Neural progenitor cell (in vitro differentiated cells): Measurements from ENCODE around the gene CAPRIN1. TPM values are rescaled to one million over a fixed set of nuclear protein-coding genes. Genes with fewer than 3 reads are reported as not detected.

Experiments used
- DNase-seq: peaks from one replicate; pipeline ENCODE4 v3.0.0-alpha.2; 2016; ENCODE audit warnings: low spot score
- H2AFZ ChIP-seq: fragments of 200-600 bp; sonication (generic); replicated peaks from 2 replicates; pipeline ENCODE4 v1.6.1; 2016; ENCODE audit warnings: antibody characterized with exemption
- H3F3A ChIP-seq: fragments of 200-600 bp; sonication (generic); 2 replicates; pipeline ENCODE4 v1.6.1; 2016; ENCODE audit warnings: antibody characterized with exemption, low read depth
- H3K27ac ChIP-seq: fragments of 200-600 bp; sonication (generic); 2 replicates; pipeline ENCODE4 v1.5.1; 2016; ENCODE audit warnings: mild to moderate bottlenecking
- H3K27me3 ChIP-seq: fragments of 200-600 bp; sonication (generic); 2 replicates; pipeline ENCODE4 v1.6.1; 2016; ENCODE audit warnings: mild to moderate bottlenecking, moderate library complexity
- H3K36me3 ChIP-seq: fragments of 200-600 bp; sonication (generic); 2 replicates; pipeline ENCODE4 v1.5.1; 2016
- H3K4me1 ChIP-seq: fragments of 200-600 bp; sonication (generic); 2 replicates; pipeline ENCODE4 v1.6.1; 2016; ENCODE audit warnings: mixed run types
- H3K4me2 ChIP-seq: fragments of 200-600 bp; sonication (generic); 2 replicates; pipeline ENCODE4 v1.6.1; 2016
- H3K4me3 ChIP-seq: fragments of 200-600 bp; sonication (generic); 2 replicates; pipeline ENCODE4 v1.5.1; 2016
- H3K79me2 ChIP-seq: fragments of 200-600 bp; sonication (generic); 2 replicates; pipeline ENCODE4 v1.6.1; 2016; ENCODE audit warnings: low read depth
- H3K9ac ChIP-seq: fragments of 200-600 bp; sonication (generic); 2 replicates; pipeline ENCODE4 v1.6.1; 2016
- H3K9me3 ChIP-seq: fragments of 200-600 bp; sonication (generic); 2 replicates; pipeline ENCODE4 v1.5.1; 2016; ENCODE audit warnings: low read depth
- H4K20me1 ChIP-seq: fragments of 200-600 bp; sonication (generic); 2 replicates; pipeline ENCODE4 v1.6.1; 2016; ENCODE audit warnings: low read depth
- H3K27ac Mint-ChIP-seq: 3 replicates; pipeline ENCODE4 v1.8.0; 2021; ENCODE audit warnings: mixed read lengths
- H3K27me3 Mint-ChIP-seq: 2 replicates; pipeline ENCODE4 v1.8.0; 2022; ENCODE audit warnings: low read depth, mild to moderate bottlenecking, inconsistent platforms, moderate library complexity, mixed read lengths; ENCODE audit not compliant: insufficient read depth
- H3K36me3 Mint-ChIP-seq: 3 replicates; pipeline ENCODE4 v1.8.0; 2021; ENCODE audit warnings: mixed read lengths
- H3K4me1 Mint-ChIP-seq: 3 replicates; pipeline ENCODE4 v1.8.0; 2021; ENCODE audit warnings: mixed read lengths
- H3K4me3 Mint-ChIP-seq: 3 replicates; pipeline ENCODE4 v1.8.0; 2021; ENCODE audit warnings: mild to moderate bottlenecking, moderate library complexity, mixed read lengths
- H3K9me3 Mint-ChIP-seq: 3 replicates; pipeline ENCODE4 v1.8.0; 2020; ENCODE audit warnings: mixed read lengths
- CTCF ChIP-seq: fragments of 200-600 bp; sonication (generic); IDR thresholded peaks from 2 replicates; pipeline ENCODE4 v1.5.1; 2017; ENCODE audit warnings: antibody characterized with exemption, mild to moderate bottlenecking
- EZH2 ChIP-seq: fragments of 200-600 bp; sonication (generic); IDR thresholded peaks from 2 replicates; pipeline ENCODE4 v1.6.1; 2017; ENCODE audit warnings: antibody characterized with exemption, mild to moderate bottlenecking, moderate library complexity
- EZH2phosphoT487 ChIP-seq: fragments of 200-600 bp; sonication (generic); IDR thresholded peaks from 2 replicates; pipeline ENCODE4 v1.6.1; 2017; ENCODE audit warnings: antibody characterized with exemption
- total RNA-seq: library from RNA; depleted of rRNA; stranded (reverse); fragments of >200 nt; gene quantifications from 2 replicates; pipeline ENCODE4 v1.2.3, GENCODE V29; 2015; ENCODE audit warnings: low replicate concordance

The CAPRIN1 gene
- total RNA-seq, 1 donor from 2014 or later, result 498 TPM

DNA sequence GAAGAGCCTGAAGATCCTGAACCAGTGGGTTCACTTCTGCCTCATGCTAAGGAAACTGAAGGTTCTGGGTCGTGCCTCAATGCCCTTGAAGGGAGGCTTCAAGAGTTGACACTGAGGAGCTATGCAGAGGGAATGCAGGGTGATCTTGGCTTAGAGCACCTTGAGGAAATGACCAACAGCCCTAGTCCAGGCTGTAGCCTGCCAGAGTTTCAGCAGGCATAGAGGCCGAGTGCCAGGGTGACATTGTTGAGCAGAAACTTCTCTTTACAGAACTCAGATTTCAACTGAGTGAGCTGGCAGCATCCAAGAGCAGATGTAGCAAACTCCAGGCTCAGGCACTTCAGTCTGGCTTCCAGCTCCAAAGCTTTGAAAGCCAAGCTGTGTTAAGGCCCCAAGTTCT lies 23.1 kb upstream of the CAPRIN1 start:
- Mint-ChIP-seq H3K9me3 (no peaks in the 10 kb centered on the region), H3K36me3 (no peaks in the 10 kb centered on the region), H3K4me1 (peaks cover 19% of the 10 kb centered on the region), H3K27ac (peak overlapping the region; percentile 31), H3K4me3 (peak overlapping the region; percentile 35), H3K27me3 (no peaks in the 10 kb centered on the region)
- no peaks in the 10 kb centered on the region for H3K9me3 ChIP-seq
- peaks cover 3% of the 10 kb centered on the region for H3F3A ChIP-seq
- H3K4me3 ChIP-seq, result no peak overlapping the region
- H3K4me1 ChIP-seq, result peaks cover 9% of the 10 kb centered on the region
- no peak overlapping the region for H2AFZ ChIP-seq
- no peak overlapping the region for H3K27ac ChIP-seq
- H3K9ac ChIP-seq, result no peak overlapping the region
- no peaks in the 10 kb centered on the region for H3K27me3 ChIP-seq
- TF ChIP-seq CTCF (no peak), EZH2phosphoT487 (no peak), EZH2 (no peak)
- H3K4me2 ChIP-seq, result no peak overlapping the region
- no peaks in the 10 kb centered on the region for H3K79me2 ChIP-seq
- no peak for DNase-seq
- no peaks in the 10 kb centered on the region for H3K36me3 ChIP-seq
- no peaks in the 10 kb centered on the region for H4K20me1 ChIP-seq

GRCh38 chr11:34029176-34029575 lies 22.4 kb upstream of the CAPRIN1 start:
- H3K36me3 Mint-ChIP-seq, result no peaks in the 10 kb centered on the region
- no peak overlapping the region for H3K4me3 Mint-ChIP-seq
- peaks cover 3% of the 10 kb centered on the region for H3K27me3 Mint-ChIP-seq

GRCh38 chr11:34030382-34030781 lies 21.1 kb upstream of the CAPRIN1 start:
- H4K20me1 ChIP-seq, result no peaks in the 10 kb centered on the region
- no peak for DNase-seq
- Mint-ChIP-seq H3K4me1 (peaks cover 19% of the 10 kb centered on the region), H3K27me3 (peaks cover 3% of the 10 kb centered on the region), H3K4me3 (no peak overlapping the region), H3K27ac (no peak overlapping the region), H3K36me3 (no peaks in the 10 kb centered on the region), H3K9me3 (no peaks in the 10 kb centered on the region)
- peaks cover 3% of the 10 kb centered on the region for H3F3A ChIP-seq
- TF ChIP-seq EZH2, result no peak
- TF ChIP-seq EZH2phosphoT487, result no peak
- TF ChIP-seq CTCF, result no peak
- no peak overlapping the region for H3K4me3 ChIP-seq
- H3K9me3 ChIP-seq, result no peaks in the 10 kb centered on the region
- no peak overlapping the region for H2AFZ ChIP-seq
- H3K27me3 ChIP-seq, result no peaks in the 10 kb centered on the region
- no peak overlapping the region for H3K27ac ChIP-seq
- no peak overlapping the region for H3K9ac ChIP-seq
- H3K36me3 ChIP-seq, result no peaks in the 10 kb centered on the region
- H3K4me1 ChIP-seq, result peaks cover 9% of the 10 kb centered on the region
- H3K79me2 ChIP-seq, result no peaks in the 10 kb centered on the region
- no peak overlapping the region for H3K4me2 ChIP-seq

More at GRCh38 chr11:34029176-34029575, 22.4 kb upstream of the CAPRIN1 start:
- Mint-ChIP-seq H3K4me1 (peaks cover 19% of the 10 kb centered on the region), H3K9me3 (no peaks in the 10 kb centered on the region), H3K27ac (no peak overlapping the region)
- no peaks in the 10 kb centered on the region for H3K36me3 ChIP-seq
- no peak overlapping the region for H3K4me3 ChIP-seq
- H4K20me1 ChIP-seq, result no peaks in the 10 kb centered on the region
- no peak overlapping the region for H3K9ac ChIP-seq
- H3K79me2 ChIP-seq, result no peaks in the 10 kb centered on the region
- no peaks in the 10 kb centered on the region for H3K27me3 ChIP-seq
- no peak overlapping the region for H3K4me2 ChIP-seq
- H3K9me3 ChIP-seq, result no peaks in the 10 kb centered on the region
- peaks cover 3% of the 10 kb centered on the region for H3F3A ChIP-seq
- no peak for TF ChIP-seq EZH2
- peaks cover 9% of the 10 kb centered on the region for H3K4me1 ChIP-seq
- H2AFZ ChIP-seq, result no peak overlapping the region
- no peak overlapping the region for H3K27ac ChIP-seq
- no peak for DNase-seq

DNA sequence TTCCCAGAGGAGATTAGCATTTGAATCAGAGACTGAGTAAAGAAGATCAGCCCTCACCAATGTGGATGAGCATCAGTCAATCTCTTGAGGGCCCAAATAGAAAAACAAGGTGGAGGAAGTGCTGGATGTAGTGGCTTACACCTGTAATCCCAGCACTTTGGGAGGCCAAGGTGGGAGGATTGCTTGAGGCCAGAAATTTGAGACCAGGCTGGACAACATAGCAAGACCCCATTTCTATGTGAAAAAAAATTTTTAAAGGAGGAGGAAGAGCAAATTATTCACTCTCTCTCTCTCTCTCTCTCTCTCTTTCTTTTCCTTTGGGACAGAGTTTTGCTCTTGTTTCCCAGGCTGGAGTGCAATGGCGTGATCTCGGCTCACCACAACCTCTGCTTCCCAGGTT lies 18.1 kb upstream of the CAPRIN1 start:
- no peaks in the 10 kb centered on the region for H3F3A ChIP-seq
- H3K9me3 Mint-ChIP-seq, result no peaks in the 10 kb centered on the region
- TF ChIP-seq CTCF, result no peak
- no peak for TF ChIP-seq EZH2
- no peak for TF ChIP-seq EZH2phosphoT487

More for the DNA sequence above, 18.1 kb upstream of the CAPRIN1 start:
- Histone ChIP-seq H3K27ac (no peak overlapping the region), H3K27me3 (no peaks in the 10 kb centered on the region), H3K9ac (no peak overlapping the region), H3K36me3 (no peaks in the 10 kb centered on the region), H3K4me1 (no peaks in the 10 kb centered on the region), H4K20me1 (no peaks in the 10 kb centered on the region), H2AFZ (no peak overlapping the region), H3K9me3 (no peaks in the 10 kb centered on the region), H3K4me3 (no peak overlapping the region), H3K79me2 (no peaks in the 10 kb centered on the region), H3K4me2 (no peak overlapping the region)
- H3K4me1 Mint-ChIP-seq, result peaks cover 8% of the 10 kb centered on the region
- H3K27me3 Mint-ChIP-seq, result peaks cover 3% of the 10 kb centered on the region
- H3K36me3 Mint-ChIP-seq, result no peaks in the 10 kb centered on the region
- H3K4me3 Mint-ChIP-seq, result no peak overlapping the region
- no peak for DNase-seq
- no peak overlapping the region for H3K27ac Mint-ChIP-seq
